Eye (tissue), 1 donor: ENCODE measurements around the gene TTC39C.
"Not testable (repeated sequence)": the region's sequence is repeated elsewhere in the genome, so short reads cannot be mapped to it uniquely, and the experiment has no call there.

Source experiments
- DNase-seq: peaks from one replicate; pipeline ENCODE4 v3.0.0-alpha.2; 2015

Gene TTC39C

GRCh38 chr18:24138789-24139616 is 124.4 kb downstream of the TTC39C start, which contains the start of gene CABYR:
Gene CABYR, plus strand, starts transcription at chr18:24139062. Its CDS starts 4,053 bp downstream, at chr18:24143115.
- peak; percentile 92 for DNase-seq

GRCh38 chr18:24140697-24141096 is 126.1 kb downstream of the TTC39C start:
- no peak for DNase-seq

- no peak for DNase-seq
Observed at GRCh38 chr18:24142376-24142775, 127.8 kb downstream of the TTC39C start.

- DNase-seq = not testable (repeated sequence)
Observed at GRCh38 chr18:24149591-24149990, 135.0 kb downstream of the TTC39C start.

GRCh38 chr18:24153397-24153796 is 138.8 kb downstream of the TTC39C start:
- DNase-seq = no peak

GRCh38 chr18:24157855-24158254 is 143.3 kb downstream of the TTC39C start:
- no peak for DNase-seq

- no peak for DNase-seq
Observed at GRCh38 chr18:24160086-24160485, 145.5 kb downstream of the TTC39C start.

- DNase-seq = no peak
Observed at GRCh38 chr18:24161304-24161703, 146.8 kb downstream of the TTC39C start.

- DNase-seq = no peak
Observed at GRCh38 chr18:24168496-24168895, 153.9 kb downstream of the TTC39C start.

GRCh38 chr18:24170360-24170759 is 155.8 kb downstream of the TTC39C start:
- DNase-seq = no peak

GRCh38 chr18:24173997-24174396 is 159.4 kb downstream of the TTC39C start:
- DNase-seq = no peak

GRCh38 chr18:24176727-24177416 is 162.3 kb downstream of the TTC39C start:
- peak; percentile 87 for DNase-seq

GRCh38 chr18:24177499-24178133 is 163.1 kb downstream of the TTC39C start:
- DNase-seq = no peak

- DNase-seq = no peak
Observed at GRCh38 chr18:24180048-24180447, 165.5 kb downstream of the TTC39C start.

GRCh38 chr18:24181806-24182205 is 167.3 kb downstream of the TTC39C start:
- no peak for DNase-seq
